ENCODE measurements around the gene EEIG1.

EEIG1 gene

GRCh38 chr9:128008171-128008570 lies 27.4 kb upstream of the EEIG1 start:
- no peak for DNase-seq (ENCODE audit: extremely low spot score)
- ChIA-PET POLR2A (no interaction called here), CTCF (no interaction called here)
- TF ChIP-seq L3MBTL2 (conservative IDR thresholded peaks at IDR 0.05): no peak
- no peak for TF ChIP-seq LEF1 (IDR thresholded peaks at IDR 0.05; ENCODE audit: borderline replicate concordance)
- no peak for TF ChIP-seq ZNF384 (IDR thresholded peaks at IDR 0.05)

- CTCF ChIA-PET: no interaction called here
- TF ChIP-seq CTBP1 (IDR thresholded peaks at IDR 0.05; ENCODE audit: borderline replicate concordance) (no peak), NFRKB (IDR thresholded peaks at IDR 0.05) (no peak), LEF1 (IDR thresholded peaks at IDR 0.05; ENCODE audit: borderline replicate concordance) (no peak), BHLHE40 (IDR thresholded peaks at IDR 0.05; ENCODE audit: borderline replicate concordance) (no peak)
Observed at GRCh38 chr9:128007566-128008138, 26.9 kb upstream of the EEIG1 start.

GRCh38 chr9:128006332-128006996 lies 25.7 kb upstream of the EEIG1 start:
- POLR2A ChIA-PET: no interaction called here
- DNase-seq (ENCODE audit: extremely low spot score): no peak
- TF ChIP-seq FOXM1 (IDR thresholded peaks at IDR 0.05; ENCODE audit: borderline replicate concordance): no peak
- TF ChIP-seq, protein P1, sequence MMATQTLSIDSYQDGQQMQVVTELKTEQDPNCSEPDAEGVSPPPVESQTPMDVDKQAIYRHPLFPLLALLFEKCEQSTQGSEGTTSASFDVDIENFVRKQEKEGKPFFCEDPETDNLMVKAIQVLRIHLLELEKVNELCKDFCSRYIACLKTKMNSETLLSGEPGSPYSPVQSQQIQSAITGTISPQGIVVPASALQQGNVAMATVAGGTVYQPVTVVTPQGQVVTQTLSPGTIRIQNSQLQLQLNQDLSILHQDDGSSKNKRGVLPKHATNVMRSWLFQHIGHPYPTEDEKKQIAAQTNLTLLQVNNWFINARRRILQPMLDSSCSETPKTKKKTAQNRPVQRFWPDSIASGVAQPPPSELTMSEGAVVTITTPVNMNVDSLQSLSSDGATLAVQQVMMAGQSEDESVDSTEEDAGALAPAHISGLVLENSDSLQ (IDR thresholded peaks at IDR 0.05): no peak
- CTCF ChIA-PET: no interaction called here

More at GRCh38 chr9:128007566-128008138, 26.9 kb upstream of the EEIG1 start:
- POLR2A ChIA-PET: no interaction called here
- no peak for DNase-seq (ENCODE audit: extremely low spot score)

GRCh38 chr9:128005923-128006322 lies 25.1 kb upstream of the EEIG1 start:
- DNase-seq (ENCODE audit: extremely low spot score): no peak
- ChIA-PET POLR2A (no interaction called here), CTCF (no interaction called here)
- TF ChIP-seq ELF4 (IDR thresholded peaks at IDR 0.05) (no peak), LEF1 (IDR thresholded peaks at IDR 0.05; ENCODE audit: borderline replicate concordance) (no peak), BHLHE40 (IDR thresholded peaks at IDR 0.05; ENCODE audit: borderline replicate concordance) (no peak), TARDBP (IDR thresholded peaks at IDR 0.05) (no peak), SUZ12 (IDR thresholded peaks at IDR 0.05) (no peak), FOXA1 (IDR thresholded peaks at IDR 0.05) (no peak), CTBP1 (IDR thresholded peaks at IDR 0.05; ENCODE audit: borderline replicate concordance) (no peak), ZNF384 (IDR thresholded peaks at IDR 0.05) (no peak)

GRCh38 chr9:128003966-128004604 lies 23.3 kb upstream of the EEIG1 start:
- ChIA-PET POLR2A (no interaction called here), CTCF (no interaction called here)
- no peak for DNase-seq (ENCODE audit: extremely low spot score)
- no peak for TF ChIP-seq SUZ12 (IDR thresholded peaks at IDR 0.05)
- TF ChIP-seq TARDBP (IDR thresholded peaks at IDR 0.05): no peak

DNA sequence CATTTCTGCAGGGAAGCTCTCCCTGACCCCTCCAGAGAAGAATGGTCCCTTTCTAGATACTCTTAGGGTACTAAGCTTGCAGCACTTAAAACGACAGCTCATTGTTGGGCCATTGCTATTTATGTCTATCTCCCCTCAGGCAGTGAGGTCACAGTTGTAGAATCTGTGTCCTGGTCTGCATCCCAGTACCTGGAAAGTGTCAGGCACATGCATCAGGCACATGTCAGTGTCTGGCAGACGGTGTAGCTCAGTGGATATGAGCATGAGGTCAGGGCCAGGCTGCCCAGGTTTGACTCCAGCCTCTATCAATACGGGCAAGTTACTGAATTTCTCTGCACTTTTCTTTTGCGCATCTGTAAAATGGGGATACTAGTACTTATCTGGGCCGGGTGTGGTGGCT lies 22.2 kb upstream of the EEIG1 start:
- DNase-seq (ENCODE audit: extremely low spot score): no peak
- CTCF ChIA-PET: no interaction called here
- POLR2A ChIA-PET: no interaction called here
- TF ChIP-seq, protein P1 (IDR thresholded peaks at IDR 0.05): no peak
- TF ChIP-seq BHLHE40 (IDR thresholded peaks at IDR 0.05; ENCODE audit: borderline replicate concordance): no peak

DNA sequence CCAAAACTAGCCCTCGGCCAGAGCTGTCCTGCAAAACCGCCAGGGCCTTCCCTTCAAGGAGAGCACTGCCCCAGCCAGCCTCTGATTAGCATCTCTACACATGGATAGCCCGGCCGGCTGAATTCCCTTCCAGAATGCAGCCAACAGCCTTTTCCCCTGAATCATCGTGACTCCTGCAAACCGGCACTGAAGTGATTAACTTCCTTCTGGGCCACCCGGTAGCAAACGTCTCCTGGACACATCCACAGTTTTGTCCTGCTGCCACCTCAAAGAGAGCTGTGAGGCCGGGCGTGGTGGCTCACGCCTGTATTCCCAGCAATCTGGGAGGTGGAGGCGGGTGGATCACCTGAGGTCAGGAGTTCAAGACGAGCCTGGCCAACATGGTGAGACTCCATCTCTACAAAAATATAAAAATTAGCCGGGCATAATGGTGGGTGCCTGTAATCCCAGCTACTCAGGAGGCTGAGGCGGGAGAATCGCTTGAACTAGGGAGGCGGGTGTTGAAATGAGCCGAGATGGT lies 21.1 kb upstream of the EEIG1 start:
- DNase-seq (ENCODE audit: extremely low spot score): no peak
- CTCF ChIA-PET: no interaction called here
- no peak for TF ChIP-seq SP1 (IDR thresholded peaks at IDR 0.05)
- no peak for TF ChIP-seq CTBP1 (IDR thresholded peaks at IDR 0.05; ENCODE audit: borderline replicate concordance)
- TF ChIP-seq ELF4 (IDR thresholded peaks at IDR 0.05): no peak
- no peak for TF ChIP-seq TARDBP (IDR thresholded peaks at IDR 0.05)
- TF ChIP-seq FOXK2 (IDR thresholded peaks at IDR 0.05): no peak
- no peak for TF ChIP-seq ZNF384 (IDR thresholded peaks at IDR 0.05)
- no peak for TF ChIP-seq ARNT (IDR thresholded peaks at IDR 0.05)
- TF ChIP-seq L3MBTL2 (conservative IDR thresholded peaks at IDR 0.05): no peak
- no peak for TF ChIP-seq FOXA1 (IDR thresholded peaks at IDR 0.05)
- no peak for TF ChIP-seq LEF1 (IDR thresholded peaks at IDR 0.05; ENCODE audit: borderline replicate concordance)
- POLR2A ChIA-PET: no interaction called here

DNA sequence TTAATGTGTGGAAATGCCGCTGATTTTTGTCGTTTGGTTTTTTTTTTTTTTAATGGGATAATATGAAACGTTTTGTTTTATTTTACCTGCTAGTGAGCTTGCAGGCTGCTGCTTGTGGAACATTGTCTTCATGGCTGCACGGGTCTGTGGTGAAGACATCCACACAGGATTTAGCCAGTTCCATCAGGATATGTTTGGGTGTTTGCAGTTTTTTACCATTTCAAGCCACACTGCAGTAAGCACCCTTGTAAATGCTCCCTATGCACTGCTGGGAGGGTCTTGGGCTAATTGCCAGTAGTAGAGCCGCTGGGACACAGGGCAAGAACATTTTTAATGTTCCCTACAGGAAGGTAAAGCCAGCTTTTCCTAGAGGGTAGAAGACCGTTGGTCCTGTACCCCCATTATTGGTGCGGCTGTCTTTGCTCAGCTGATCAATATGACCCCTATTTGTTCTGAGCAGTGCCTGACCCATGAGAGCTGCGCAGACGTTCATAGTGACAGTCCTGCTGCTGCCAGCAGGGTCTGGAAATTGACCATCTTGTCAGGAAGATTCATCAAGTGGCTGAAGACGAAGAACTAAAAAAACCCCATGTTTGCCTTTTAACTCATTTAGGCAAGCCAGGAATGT lies 20.5 kb upstream of the EEIG1 start:
- no peak for TF ChIP-seq TARDBP (IDR thresholded peaks at IDR 0.05)
- ChIA-PET CTCF (no interaction called here), POLR2A (no interaction called here)
- DNase-seq (ENCODE audit: extremely low spot score): no peak
